GM10248 (cell line): ENCODE results near the gene TMSB10.

Experiments
- CTCF ChIA-PET: fragments of 300-600 bp; sonication (Branson Sonifier 250); formaldehyde crosslinking; extraction: SDS; loops from one replicate; lab custom pipeline; 2021; ENCODE audit warnings: antibody characterized with exemption; lab: Yijun Ruan, JAX
- POLR2A ChIA-PET: fragments of 350-650 bp; sonication (Branson Sonifier 250); formaldehyde crosslinking; extraction: SDS; loops from one replicate; lab custom pipeline; 2020; ENCODE audit warnings: antibody characterized with exemption; lab: Yijun Ruan, JAX
- DNase-seq: peaks from one replicate; pipeline ENCODE4 v3.0.0; 2012; ENCODE audit errors: extremely low spot score
- CTCF ChIP-seq: IDR thresholded peaks from 2 replicates; pipeline ENCODE4 v1.5.1; 2012; ENCODE audit warnings: mild to moderate bottlenecking, low read depth; ENCODE audit errors: extremely low read depth, missing control alignments, control extremely low read depth

The TMSB10 gene

GRCh38 chr2:84924173-84925106, 19.0 kb downstream of the TMSB10 start:
- no peak for DNase-seq
- ChIA-PET POLR2A (interaction anchor here (0.7 to 2.1 kb wide), 2 partner anchors 17 to 18 kb away, joined by 8 to 20 read pairs; partner anchors contain the start of gene TMSB10), CTCF (interaction anchor here (1.0 to 9.1 kb wide), 35 partner anchors 12 to 473 kb away, joined by 3 to 312 read pairs (median 10); partner anchors contain the start of genes SUCLG1, TMSB10 and TRABD2A)

GRCh38 chr2:84925336-84925723, 19.9 kb downstream of the TMSB10 start:
- POLR2A ChIA-PET: interaction anchor here (0.9 to 2.1 kb wide), 4 partner anchors 14 to 21 kb away, joined by 3 to 20 read pairs (median 11); partner anchors contain the start of gene TMSB10
- TF ChIP-seq CTCF: no peak
- CTCF ChIA-PET: interaction anchor here (0.6 to 9.1 kb wide), 85 partner anchors 8 to 614 kb away, joined by 3 to 312 read pairs (median 6); partner anchors contain the start of genes MAT2A, SUCLG1, TMSB10 and TRABD2A
- no peak for DNase-seq

More at GRCh38 chr2:84924173-84925106, 19.0 kb downstream of the TMSB10 start:
- no peak for TF ChIP-seq CTCF

GRCh38 chr2:84925724-84926376, 20.4 kb downstream of the TMSB10 start:
- DNase-seq: peak; percentile 84

GRCh38 chr2:84927275-84927627, 21.8 kb downstream of the TMSB10 start:
- ChIA-PET POLR2A (no interaction called here), CTCF (interaction anchor here (1.0 to 9.1 kb wide), 12 partner anchors 12 to 434 kb away, joined by 4 to 312 read pairs (median 24); partner anchors contain the start of genes TMSB10 and TRABD2A)
- no peak for TF ChIP-seq CTCF
- DNase-seq: no peak

More at GRCh38 chr2:84925724-84926376, 20.4 kb downstream of the TMSB10 start:
- CTCF ChIA-PET: interaction anchor here (0.6 to 9.1 kb wide), 96 partner anchors 9 to 613 kb away, joined by 3 to 312 read pairs (median 5); partner anchors contain the start of genes MAT2A, SUCLG1, TMSB10 and TRABD2A
- POLR2A ChIA-PET: interaction anchor here (0.5 to 2.1 kb wide), 7 partner anchors 14 to 64 kb away, joined by 3 to 20 read pairs (median 6); partner anchors contain the start of gene TMSB10
- peak; percentile 99 for TF ChIP-seq CTCF

GRCh38 chr2:84931384-84931821, 25.9 kb downstream of the TMSB10 start:
- POLR2A ChIA-PET: no interaction called here
- DNase-seq: peak; percentile 54
- CTCF ChIA-PET: interaction anchor here (1.2 to 4.3 kb wide), 3 partner anchors 8 to 66 kb away, joined by 3 to 31 read pairs (median 4); no protein-coding TSS in a partner anchor
- TF ChIP-seq CTCF: no peak
